Transverse colon (tissue), 4 donors: ENCODE results near the gene ALPG. TPM values are rescaled to one million over a fixed set of nuclear protein-coding genes. Genes with fewer than 3 reads are reported as not detected.
"Not testable (repeated sequence)": the region's sequence is repeated elsewhere in the genome, so short reads cannot be mapped to it uniquely, and the experiment has no call there.

Source experiments
- DNase-seq: peaks from one replicate; pipeline ENCODE4 v3.0.0-alpha.2; 2019
- H3K27ac ChIP-seq, 4 donors: fragments of 200-600 bp; sonication (generic); 2 replicates each; pipeline ENCODE4 v1.5.1; 2016 to 2018; ENCODE audit warnings: inconsistent platforms in 4 of 4
- H3K27me3 ChIP-seq: fragments of 200-600 bp; sonication (generic); 2 replicates; pipeline ENCODE4 v1.5.1; 2017; ENCODE audit warnings: inconsistent platforms
- H3K36me3 ChIP-seq, 4 donors: fragments of 200-600 bp; sonication (generic); 2 replicates each; pipeline ENCODE4 v1.5.1; 2017 to 2019; ENCODE audit warnings: inconsistent platforms in 4 of 4
- H3K4me1 ChIP-seq, 4 donors: fragments of 200-600 bp; sonication (generic); 2 replicates each; pipeline ENCODE4 v1.5.1; 2017 to 2020; ENCODE audit warnings: inconsistent platforms in 4 of 4
- H3K4me3 ChIP-seq, 4 donors: fragments of 200-600 bp; sonication (generic); 1 replicate in 1 of 4; 2 replicates in 3 of 4; pipeline versions ENCODE4 v1.5.1 to v1.6.1; 2017 to 2019; ENCODE audit warnings: inconsistent platforms in 4 of 4
- H3K9me3 ChIP-seq, 2 donors: fragments of 200-600 bp; sonication (generic); 2 replicates each; pipeline ENCODE4 v1.5.1; 2017 to 2019; ENCODE audit warnings: inconsistent platforms in 2 of 2
- EP300 ChIP-seq: sonication (generic); formaldehyde crosslinking; IDR thresholded peaks from one replicate; pipeline ENCODE4 v1.6.1; 2017; ENCODE audit warnings: antibody characterized with exemption, low read depth
- POLR2A ChIP-seq: fragments of 450-650 bp; IDR thresholded peaks from one replicate; pipeline ENCODE4 v1.6.1; 2016; ENCODE audit warnings: antibody characterized with exemption, mild to moderate bottlenecking, moderate library complexity
- POLR2AphosphoS5 ChIP-seq, 3 donors: sonication (generic); formaldehyde crosslinking; IDR thresholded peaks; one replicate each; pipeline ENCODE4 v1.6.1; 2016; ENCODE audit warnings: antibody characterized with exemption in 3 of 3
- WGBS, 2 donors: methylation state at CpG; one replicate each; pipeline ENCODE4 v1.1.5; 2018; ENCODE audit warnings: low coverage in 1 of 2; 5-methylcytosine and 5-hydroxymethylcytosine counted together
- in situ Hi-C, 4 donors: fragments of 200-750 bp; cut with MboI; loops; one replicate each; pipeline versions ENCODE4 v1.15.0 to v1.15.1; 2017; ENCODE audit warnings: low sequenced_read_pairs in 3 of 4, low pct_ligation_motif_present in 1 of 4, low pct_unique_long_range_greater_than_20kb in 1 of 4
- intact Hi-C: fragments of 100-400 bp; cut with DNase I; formaldehyde crosslinking; loops from one replicate; pipeline ENCODE4 v1.15.1; 2023; ENCODE audit warnings: low total_unique reads
- total RNA-seq, 4 donors: library from RNA; depleted of rRNA; stranded (reverse); fragments of >200 nt; gene quantifications; one replicate each; pipeline ENCODE4 v1.1.0, GENCODE V29; 2016
- TF ChIP-seq, protein P1 (sequence below), 5 experiments: fragments of 200-600 bp in 3 of 5; fragments of 450-650 bp in 2 of 5; sonication (generic) in 3 of 5; IDR thresholded peaks; 1 replicate in 2 of 5; 2 replicates in 3 of 5; pipeline ENCODE4 v1.5.1; 2016 to 2017; ENCODE audit warnings: antibody characterized with exemption in 5 of 5, inconsistent platforms in 3 of 5, mild to moderate bottlenecking in 2 of 5, moderate library complexity in 1 of 5

The ALPG gene
- total RNA-seq: not detected

DNA sequence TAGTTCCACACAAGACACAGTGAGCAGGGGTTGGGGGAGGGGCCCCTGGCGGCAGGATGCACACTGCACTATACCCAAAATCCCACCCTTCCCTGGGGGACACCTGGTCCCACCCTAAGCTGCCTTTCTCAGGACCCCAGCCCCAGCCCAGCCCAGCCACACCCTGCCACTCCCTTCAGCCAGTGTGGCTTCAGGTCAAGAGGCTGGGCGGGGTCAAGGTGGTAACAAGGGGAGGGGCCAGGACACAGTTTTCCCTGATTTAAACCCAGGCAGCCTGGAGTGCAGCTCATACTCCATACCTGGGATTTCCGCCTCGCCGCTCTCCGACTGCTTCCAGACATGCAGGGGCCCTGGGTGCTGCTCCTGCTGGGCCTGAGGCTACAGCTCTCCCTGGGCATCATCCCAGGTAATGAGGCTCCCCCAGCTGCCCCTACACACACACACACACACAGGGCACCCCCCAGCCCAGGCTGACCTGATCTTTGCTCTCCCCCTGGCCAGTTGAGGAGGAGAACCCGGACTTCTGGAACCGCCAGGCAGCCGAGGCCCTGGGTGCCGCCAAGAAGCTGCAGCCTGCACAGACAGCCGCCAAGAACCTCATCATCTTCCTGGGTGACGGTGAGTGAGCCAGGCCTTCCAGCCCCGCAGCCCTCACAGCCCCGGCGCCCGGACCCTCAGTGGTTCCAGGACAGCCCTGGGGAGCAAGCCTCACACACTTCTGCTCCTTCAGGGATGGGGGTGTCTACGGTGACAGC lies at the start of gene ALPG:
Gene ALPG (plus strand): TSS at position 289 of the 755 bp plus-strand sequence. CDS start 51 bp downstream, at position 340.
- no peak for TF ChIP-seq EP300
- TF ChIP-seq, protein P1, sequence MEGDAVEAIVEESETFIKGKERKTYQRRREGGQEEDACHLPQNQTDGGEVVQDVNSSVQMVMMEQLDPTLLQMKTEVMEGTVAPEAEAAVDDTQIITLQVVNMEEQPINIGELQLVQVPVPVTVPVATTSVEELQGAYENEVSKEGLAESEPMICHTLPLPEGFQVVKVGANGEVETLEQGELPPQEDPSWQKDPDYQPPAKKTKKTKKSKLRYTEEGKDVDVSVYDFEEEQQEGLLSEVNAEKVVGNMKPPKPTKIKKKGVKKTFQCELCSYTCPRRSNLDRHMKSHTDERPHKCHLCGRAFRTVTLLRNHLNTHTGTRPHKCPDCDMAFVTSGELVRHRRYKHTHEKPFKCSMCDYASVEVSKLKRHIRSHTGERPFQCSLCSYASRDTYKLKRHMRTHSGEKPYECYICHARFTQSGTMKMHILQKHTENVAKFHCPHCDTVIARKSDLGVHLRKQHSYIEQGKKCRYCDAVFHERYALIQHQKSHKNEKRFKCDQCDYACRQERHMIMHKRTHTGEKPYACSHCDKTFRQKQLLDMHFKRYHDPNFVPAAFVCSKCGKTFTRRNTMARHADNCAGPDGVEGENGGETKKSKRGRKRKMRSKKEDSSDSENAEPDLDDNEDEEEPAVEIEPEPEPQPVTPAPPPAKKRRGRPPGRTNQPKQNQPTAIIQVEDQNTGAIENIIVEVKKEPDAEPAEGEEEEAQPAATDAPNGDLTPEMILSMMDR (IDR thresholded peaks at IDR 0.05): no peak
- TF ChIP-seq POLR2A: no peak
- no peak for TF ChIP-seq POLR2AphosphoS5 (IDR thresholded peaks at IDR 0.05)
- Histone ChIP-seq H3K9me3 (no peaks in the 10 kb centered on the region), H3K4me3 (no peak within 1 kb of the TSS), H3K4me1 (peaks cover 0 to 7% (median 3%) of the 10 kb centered on the region in 4 donors), H3K27ac (no peak within 1 kb of the TSS), H3K36me3 (no peaks in the 10 kb centered on the region), H3K27me3 (peaks cover 8% of the 10 kb centered on the region)
- no peak for DNase-seq
- intact Hi-C loops: no loop called here
- 88 to 100% methylated on average over 1 to 14 of the region's 17 CpGs for WGBS, 2 donors
- in situ Hi-C loops: no loop called here

DNA sequence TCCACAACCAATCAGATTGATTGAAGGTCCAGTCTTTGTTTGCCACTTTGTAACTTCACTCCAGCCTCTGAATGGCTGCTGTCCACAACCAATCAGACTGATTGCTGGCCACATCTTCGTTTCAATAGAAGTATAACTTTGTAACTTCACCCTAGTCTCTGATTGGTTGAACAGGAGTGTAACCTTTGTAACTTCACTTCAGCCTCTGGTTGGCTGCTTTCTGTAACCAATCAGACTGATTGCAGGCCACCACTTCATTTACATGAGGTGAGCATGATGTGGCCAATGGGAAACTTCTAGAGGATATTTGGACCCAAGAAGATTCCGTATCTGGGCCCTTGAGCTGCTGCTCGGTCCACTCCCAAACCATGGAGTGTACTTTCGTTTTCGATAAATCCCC lies 45.0 kb upstream of the ALPG start:
- in situ Hi-C loops: no loop called here
- intact Hi-C loops: no loop called here
- Histone ChIP-seq H3K9me3 (no peaks in the 10 kb centered on the region), H3K4me1 (peaks cover 0 to 4% (median 0%) of the 10 kb centered on the region in 4 donors), H3K4me3 (no peak overlapping the region), H3K36me3 (no peaks in the 10 kb centered on the region), H3K27me3 (no peaks in the 10 kb centered on the region), H3K27ac (no peak overlapping the region)
- no peak for TF ChIP-seq EP300
- no peak for TF ChIP-seq POLR2AphosphoS5 (IDR thresholded peaks at IDR 0.05)
- no peak for TF ChIP-seq POLR2A
- TF ChIP-seq, protein P1 (IDR thresholded peaks at IDR 0.05): no peak
- 94 to 100% methylated on average over 5 of the region's 5 CpGs for WGBS, 2 donors
- no peak for DNase-seq

DNA sequence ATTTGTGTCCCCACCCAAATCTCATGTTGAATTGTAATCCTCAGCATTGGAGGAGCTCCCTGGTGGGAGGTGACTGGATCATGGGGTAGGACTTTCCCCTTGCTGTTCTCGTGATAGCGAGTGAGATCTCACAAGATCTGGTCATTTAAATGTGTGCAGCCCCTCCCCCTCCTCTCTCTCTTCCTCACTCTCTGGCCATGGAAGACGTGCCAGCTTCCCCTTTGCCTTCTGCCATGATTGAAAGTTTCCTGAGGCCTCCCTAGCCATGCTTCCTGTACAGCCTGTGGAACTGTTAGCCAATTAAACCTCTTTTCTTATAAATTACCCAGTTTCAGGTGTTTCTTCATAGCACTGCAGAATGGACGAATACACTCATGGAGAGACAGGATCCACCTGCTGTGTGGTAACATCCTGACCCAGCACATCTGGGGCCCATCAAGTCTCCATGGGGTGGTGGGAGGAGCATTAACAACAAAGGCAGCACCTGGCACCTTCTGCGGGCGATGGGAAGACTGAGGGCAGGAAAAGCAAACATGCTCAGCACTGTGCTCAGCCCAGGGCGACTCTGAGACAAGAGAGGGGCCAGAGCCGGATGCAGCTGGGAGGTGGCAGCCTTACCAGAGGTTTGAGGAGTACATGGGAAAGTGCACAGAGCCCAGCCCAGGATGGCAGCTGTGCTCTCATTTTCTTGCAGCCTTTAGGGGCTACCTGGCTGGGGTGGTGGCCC lies 44.3 kb upstream of the ALPG start:
- H3K4me3 ChIP-seq: no peak overlapping the region
- H3K4me1 ChIP-seq: peaks cover 0 to 4% (median 0%) of the 10 kb centered on the region in 4 donors
- intact Hi-C loops (no loop called here), in situ Hi-C loops (no loop called here)
- H3K36me3 ChIP-seq: no peaks in the 10 kb centered on the region
- TF ChIP-seq, protein P1 (IDR thresholded peaks at IDR 0.05): no peak
- TF ChIP-seq POLR2AphosphoS5 (IDR thresholded peaks at IDR 0.05) (no peak), EP300 (no peak), POLR2A (no peak)
- no peaks in the 10 kb centered on the region for H3K9me3 ChIP-seq
- H3K27ac ChIP-seq: no peak overlapping the region
- 76 to 89% methylated on average over 3 to 8 of the region's 8 CpGs for WGBS, 2 donors
- H3K27me3 ChIP-seq: no peaks in the 10 kb centered on the region
- DNase-seq: no peak

DNA sequence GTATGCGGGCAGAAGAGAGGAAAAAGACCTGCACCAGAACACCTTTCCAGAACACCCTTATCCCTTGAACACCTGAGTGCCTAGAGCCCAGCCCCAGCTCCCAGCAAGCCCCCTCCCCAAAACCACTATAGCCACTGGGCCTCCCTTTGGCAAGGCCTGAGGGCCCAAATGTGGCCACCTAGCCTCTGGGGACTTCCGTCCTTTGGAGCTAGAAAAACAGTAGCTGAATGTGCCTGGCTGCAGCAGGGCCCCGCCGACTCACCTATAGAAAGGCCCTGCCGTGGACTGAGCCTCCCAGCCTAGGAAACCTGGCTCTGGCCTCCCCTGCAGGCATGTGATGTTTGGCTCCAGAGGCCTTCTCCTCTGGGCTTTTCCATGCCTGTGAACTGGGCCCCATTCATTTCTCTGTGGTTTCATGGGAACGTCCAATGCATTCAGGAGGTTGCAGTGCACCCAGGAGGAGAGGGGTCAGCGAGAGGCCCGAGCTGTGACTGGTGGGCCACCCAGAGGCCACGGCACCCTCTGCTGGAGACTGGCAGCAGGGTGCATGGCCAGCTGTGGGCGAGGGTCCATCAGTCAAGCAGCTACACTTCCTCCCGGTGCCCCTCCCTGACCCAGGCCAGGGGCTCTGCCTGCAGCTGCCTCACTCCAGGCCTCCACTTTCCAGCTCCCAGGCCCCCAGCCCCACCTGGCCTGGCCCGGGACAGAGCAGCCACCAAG lies 43.4 kb upstream of the ALPG start:
- peak overlapping the region in 1 of 4 donors; percentile 29 for H3K4me3 ChIP-seq
- intact Hi-C loops, H3K4me1 ChIP-seq, H3K9me3 ChIP-seq, H3K27me3 ChIP-seq, H3K36me3 ChIP-seq, H3K27ac ChIP-seq, in situ Hi-C loops, DNase-seq: not testable (repeated sequence)
- 79% methylated on average over 10 of the region's 12 CpGs; no CpG with 5 or more reads in 1 of the 2 donors for WGBS, 2 donors
